HEK293T (cell line): ENCODE data around the gene RBFOX2.

Experiments
- ARNT ChIP-seq: fragments of 450-650 bp; IDR thresholded peaks from 2 replicates; pipeline ENCODE4 v1.6.1; 2017; ENCODE audit warnings: mild to moderate bottlenecking
- BHLHE40 ChIP-seq: fragments of 450-650 bp; IDR thresholded peaks from 2 replicates; pipeline ENCODE4 v1.6.1; 2016; ENCODE audit warnings: mild to moderate bottlenecking, moderate library complexity, borderline replicate concordance
- ELF4 ChIP-seq: fragments of 450-650 bp; IDR thresholded peaks from 2 replicates; pipeline ENCODE4 v1.6.1; 2017; ENCODE audit warnings: antibody characterized with exemption
- FOXA1 ChIP-seq: fragments of 450-650 bp; IDR thresholded peaks from 2 replicates; pipeline ENCODE4 v1.6.1; 2016; ENCODE audit warnings: mild to moderate bottlenecking
- FOXK2 ChIP-seq: fragments of 450-650 bp; IDR thresholded peaks from 2 replicates; pipeline ENCODE4 v1.6.1; 2016; ENCODE audit warnings: mild to moderate bottlenecking
- L3MBTL2 ChIP-seq: fragments of 450-650 bp; conservative IDR thresholded peaks from 2 replicates; pipeline ENCODE4 v1.6.1; 2016; ENCODE audit warnings: mild to moderate bottlenecking
- LEF1 ChIP-seq: fragments of 450-650 bp; IDR thresholded peaks from 2 replicates; pipeline ENCODE4 v1.6.1; 2017; ENCODE audit warnings: mild to moderate bottlenecking, borderline replicate concordance
- SP1 ChIP-seq: fragments of 450-650 bp; IDR thresholded peaks from 2 replicates; pipeline ENCODE4 v1.6.1; 2017
- SUZ12 ChIP-seq: fragments of 450-650 bp; IDR thresholded peaks from 2 replicates; pipeline ENCODE4 v1.6.1; 2016; ENCODE audit warnings: mild to moderate bottlenecking
- TARDBP ChIP-seq: fragments of 450-650 bp; IDR thresholded peaks from 2 replicates; pipeline ENCODE4 v1.6.1; 2016
- ZNF384 ChIP-seq: fragments of 450-650 bp; IDR thresholded peaks from 2 replicates; pipeline ENCODE4 v1.6.1; 2016
- TF ChIP-seq, protein P1 (sequence below): fragments of 450-650 bp; IDR thresholded peaks from 2 replicates; pipeline ENCODE4 v1.6.1; 2016

DNA sequence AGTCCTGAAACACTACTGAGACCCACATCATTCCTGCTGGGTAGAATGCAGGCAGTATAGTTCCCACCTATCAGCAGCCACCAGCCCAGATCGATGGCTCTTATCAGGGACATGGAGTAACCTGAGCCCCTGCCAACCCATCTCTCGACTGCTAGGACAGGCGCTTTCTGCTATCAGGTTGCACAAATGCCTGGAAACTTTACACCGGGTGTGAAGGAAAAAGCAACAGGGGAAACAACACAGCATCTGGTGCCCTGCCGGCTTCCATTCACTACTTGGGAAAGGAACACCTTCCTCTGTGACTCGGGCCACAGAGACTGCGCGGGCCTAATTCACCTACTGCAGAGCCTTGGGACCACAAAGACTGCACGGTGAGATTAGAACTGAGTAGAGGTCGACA lies 18.5 kb downstream of the RBFOX2 start:
- TF ChIP-seq SUZ12 (no peak), ZNF384 (no peak), SP1 (no peak), L3MBTL2 (no peak), FOXA1 (no peak), BHLHE40 (no peak), ARNT (no peak), ELF4 (no peak), FOXK2 (no peak), LEF1 (no peak), TARDBP (no peak)
- TF ChIP-seq, protein P1, sequence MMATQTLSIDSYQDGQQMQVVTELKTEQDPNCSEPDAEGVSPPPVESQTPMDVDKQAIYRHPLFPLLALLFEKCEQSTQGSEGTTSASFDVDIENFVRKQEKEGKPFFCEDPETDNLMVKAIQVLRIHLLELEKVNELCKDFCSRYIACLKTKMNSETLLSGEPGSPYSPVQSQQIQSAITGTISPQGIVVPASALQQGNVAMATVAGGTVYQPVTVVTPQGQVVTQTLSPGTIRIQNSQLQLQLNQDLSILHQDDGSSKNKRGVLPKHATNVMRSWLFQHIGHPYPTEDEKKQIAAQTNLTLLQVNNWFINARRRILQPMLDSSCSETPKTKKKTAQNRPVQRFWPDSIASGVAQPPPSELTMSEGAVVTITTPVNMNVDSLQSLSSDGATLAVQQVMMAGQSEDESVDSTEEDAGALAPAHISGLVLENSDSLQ = no peak
